Endothelial cell of umbilical vein (primary cell): Measurements from ENCODE around the gene MREG. TPM values are rescaled to one million over a fixed set of nuclear protein-coding genes. Genes with fewer than 3 reads are reported as not detected.

Experiments
- BruUV-seq: library from RNA; stranded (reverse); fragments of 400-500 nt; replicated peaks from 2 replicates; lab custom pipeline; 2021; lab: Mats Ljungman, UMichigan
- CTCF ChIA-PET: fragments of 300-600, 350-600 bp; sonication (Branson Sonifier 250); formaldehyde crosslinking; loops from one replicate; lab custom pipeline; 2021; ENCODE audit warnings: antibody characterized with exemption, inconsistent platforms; lab: Charles Lee
- POLR2A ChIA-PET: fragments of 300-600, 350-600 bp; sonication (Branson Sonifier 250); formaldehyde crosslinking; loops from one replicate; lab custom pipeline; 2021; ENCODE audit warnings: antibody characterized with exemption, inconsistent platforms; lab: Charles Lee
- DNase-seq: peaks from one replicate; pipeline ENCODE4 v3.0.0-alpha.2; 2011; ENCODE audit warnings: low read depth, low spot score
- FAIRE-seq: peaks from 2 replicates; lab custom pipeline; 2011; peaks lifted over from hg19 to GRCh38; lab: Jason Lieb, UNC
- H2AFZ ChIP-seq: 2 replicates; pipeline ENCODE4 v1.6.0; 2012; ENCODE audit warnings: low read depth, low read length, control low read depth, inconsistent platforms
- H3K27ac ChIP-seq: 2 replicates; pipeline ENCODE4 v1.5.1; 2011; ENCODE audit warnings: low read depth, mild to moderate bottlenecking, control low read depth, low read length, moderate library complexity; ENCODE audit not compliant: insufficient read depth
- H3K27me3 ChIP-seq, 2 experiments: 2 replicates each; pipeline versions ENCODE4 v1.6.0 to v1.6.1; 2011; ENCODE audit warnings: low read length in 2 of 2, mixed read lengths in 1 of 2; ENCODE audit not compliant: control insufficient read depth in 2 of 2, insufficient read depth in 2 of 2
- H3K36me3 ChIP-seq, 2 experiments: 2 replicates in 1 of 2; 3 replicates in 1 of 2; pipeline ENCODE4 v1.5.1; 2011; ENCODE audit warnings: low read length in 2 of 2, mild to moderate bottlenecking in 1 of 2, moderate library complexity in 1 of 2; ENCODE audit not compliant: control insufficient read depth in 2 of 2, insufficient read depth in 2 of 2; ENCODE audit errors: extremely low read depth in 1 of 2
- H3K4me1 ChIP-seq: 3 replicates; pipeline ENCODE4 v1.5.1; 2011; ENCODE audit warnings: mild to moderate bottlenecking, low read length; ENCODE audit not compliant: control insufficient read depth, insufficient read depth; ENCODE audit errors: extremely low read depth
- H3K4me2 ChIP-seq: 2 replicates; pipeline ENCODE4 v1.6.1; 2011; ENCODE audit warnings: low read length, control low read depth, mixed read lengths; ENCODE audit not compliant: insufficient read depth
- H3K4me3 ChIP-seq, 3 experiments: fragments of 200-600 bp in 1 of 3; sonication (generic), shearing (Covaris generic) in 1 of 3; replicated peaks in 1 of 3; 2 replicates each; pipeline ENCODE4 v1.5.1; 2011 to 2016; ENCODE audit warnings: control low read depth in 3 of 3, low read length in 3 of 3, mild to moderate bottlenecking in 2 of 3, inconsistent platforms in 1 of 3, low read depth in 1 of 3, moderate library complexity in 1 of 3; ENCODE audit not compliant: insufficient read depth in 1 of 3
- H3K79me2 ChIP-seq: 2 replicates; pipeline ENCODE4 v1.6.0; 2012; ENCODE audit warnings: low read length, inconsistent platforms; ENCODE audit not compliant: control insufficient read depth, insufficient read depth
- H3K9ac ChIP-seq: replicated peaks from 2 replicates; pipeline ENCODE3; 2011; ENCODE audit warnings: low read length, control low read depth; ENCODE audit not compliant: insufficient read depth; ENCODE audit errors: extremely low read depth
- H3K9me1 ChIP-seq: replicated peaks from 3 replicates; pipeline ENCODE4 v1.6.0; 2011; ENCODE audit warnings: mild to moderate bottlenecking, low read length; ENCODE audit not compliant: control insufficient read depth, insufficient read depth; ENCODE audit errors: extremely low read depth
- H3K9me3 ChIP-seq: replicated peaks from 2 replicates; pipeline ENCODE4 v1.5.1; 2012; ENCODE audit warnings: low read length, inconsistent platforms; ENCODE audit not compliant: control insufficient read depth, insufficient read depth
- H4K20me1 ChIP-seq: replicated peaks from 2 replicates; pipeline ENCODE3; 2011; ENCODE audit warnings: mild to moderate bottlenecking, low read length; ENCODE audit not compliant: control insufficient read depth, insufficient read depth; ENCODE audit errors: extremely low read depth
- EZH2 ChIP-seq: IDR thresholded peaks from 2 replicates; pipeline ENCODE4 v1.6.1; 2012; ENCODE audit warnings: borderline replicate concordance, low read depth, mild to moderate bottlenecking, moderate library complexity, low read length, inconsistent platforms; ENCODE audit not compliant: severe bottlenecking
- FOS ChIP-seq: IDR thresholded peaks from 2 replicates; pipeline ENCODE4 v1.6.1; 2011; ENCODE audit warnings: mild to moderate bottlenecking, low read length, moderate library complexity, borderline replicate concordance; ENCODE audit not compliant: insufficient read depth
- GATA2 ChIP-seq: IDR thresholded peaks from 2 replicates; pipeline ENCODE4 v1.7.0; 2011; ENCODE audit warnings: low read depth, mild to moderate bottlenecking, moderate library complexity, mixed read lengths, low read length; ENCODE audit not compliant: insufficient read length, insufficient read depth
- JUN ChIP-seq: IDR thresholded peaks from 2 replicates; pipeline ENCODE4 v1.6.1; 2011; ENCODE audit warnings: borderline replicate concordance, low read depth; ENCODE audit not compliant: insufficient read length, insufficient read depth
- POLR2A ChIP-seq: IDR thresholded peaks from 2 replicates; pipeline ENCODE4 v1.6.1; 2012; ENCODE audit warnings: low read depth, mild to moderate bottlenecking, control low read depth, low read length
- POLR2AphosphoS5 ChIP-seq: IDR thresholded peaks from 2 replicates; pipeline ENCODE4 v1.6.1; 2012; ENCODE audit warnings: low read depth, mild to moderate bottlenecking, control low read depth, low read length, moderate library complexity; ENCODE audit not compliant: insufficient read depth
- dilution Hi-C: fragments of 300-500 bp; cut with MboI; formaldehyde crosslinking; loops from one replicate; pipeline ENCODE4 v1.15.0; 2019; ENCODE audit warnings: low sequenced_read_pairs; ENCODE audit not compliant: extremely low pct_ligation_motif_present
- intact Hi-C: fragments of 100-400 bp; cut with micrococcal nuclease; formaldehyde crosslinking; loops from one replicate; pipeline ENCODE4 v1.10.0; 2022
- polyA plus RNA-seq, 4 experiments: library from polyadenylated mRNA; depleted of rRNA in 3 of 4; stranded (reverse) in 3 of 4; unstranded in 1 of 4; fragments of >200 nt; gene quantifications; 2 replicates each; pipeline versions ENCODE4 v1.2.1 to v1.2.3, GENCODE V29; 2011 to 2012; ENCODE audit warnings: missing spikeins in 1 of 4
- total RNA-seq: library from RNA; stranded (reverse); gene quantifications from 2 replicates; pipeline ENCODE4 v1.2.3, GENCODE V29; 2021
- TF ChIP-seq, protein P1 (sequence below), 2 donors: IDR thresholded peaks; 1 replicate in 1 of 2; 2 replicates in 1 of 2; pipeline ENCODE4 v1.5.1; 2011; ENCODE audit warnings: low read length in 2 of 2, mild to moderate bottlenecking in 2 of 2, moderate library complexity in 2 of 2, control low read depth in 1 of 2, inconsistent platforms in 1 of 2, low read depth in 1 of 2; ENCODE audit not compliant: insufficient read depth in 1 of 2; ENCODE audit errors: extremely low read depth in 1 of 2
- TF ChIP-seq, protein P2 (sequence below): IDR thresholded peaks from 2 replicates; pipeline ENCODE4 v1.6.1; 2011; ENCODE audit not compliant: insufficient read depth, insufficient read length

Gene MREG
- total and polyA plus RNA-seq, 2 donors (not counting 3 experiments of a cell fraction or from before 2014, with no cell fraction given): 0.41 to 3.9 TPM

DNA sequence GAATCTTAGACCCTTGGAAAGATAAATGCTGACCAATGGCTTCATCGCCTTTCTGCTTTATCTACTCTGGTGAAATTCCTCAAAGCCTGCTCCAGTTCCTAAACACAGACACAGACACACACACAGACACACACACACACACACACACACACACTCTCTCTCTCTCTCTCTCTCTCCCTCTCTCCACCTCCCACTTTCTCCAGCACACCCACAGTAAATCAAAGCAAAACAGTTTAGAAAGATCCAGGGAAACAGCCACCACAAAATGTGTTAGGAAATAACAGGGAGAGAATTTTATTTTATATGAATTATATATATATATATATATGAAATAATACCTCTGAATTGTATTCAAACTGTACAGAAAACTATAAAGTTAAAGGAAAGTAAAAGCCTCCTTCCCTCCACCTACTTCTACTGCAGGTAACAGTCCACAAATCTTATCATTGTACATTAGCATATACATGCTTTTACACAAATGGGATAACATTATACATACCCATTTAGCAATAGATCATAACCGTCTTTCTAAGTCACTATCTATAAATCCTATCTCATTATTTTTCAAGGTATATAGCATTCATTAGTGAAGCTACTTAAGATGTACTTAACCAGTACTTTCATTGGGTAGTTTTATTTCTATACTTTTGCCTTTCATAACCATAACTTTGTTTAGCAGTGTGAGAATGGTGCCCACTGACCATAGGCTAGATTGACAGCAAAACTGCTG, 38.5 kb downstream of the MREG start:
- DNase-seq (no peak), FAIRE-seq (no peak)
- no peak overlapping the region for H3K9ac ChIP-seq
- BruUV-seq: no TSS peak
- H3K9me3 ChIP-seq: no peaks in the 10 kb centered on the region
- dilution Hi-C loops: no loop called here
- no peaks in the 10 kb centered on the region for H3K36me3 ChIP-seq
- ChIA-PET POLR2A (no interaction called here), CTCF (interaction anchor here (0.9 to 1.2 kb wide), 3 partner anchors 11 to 48 kb away, joined by 3 to 4 read pairs (median 4); no protein-coding TSS in a partner anchor)
- TF ChIP-seq POLR2A (no peak), JUN (no peak), POLR2AphosphoS5 (no peak), GATA2 (no peak), EZH2 (no peak), FOS (no peak)
- TF ChIP-seq, protein P1, sequence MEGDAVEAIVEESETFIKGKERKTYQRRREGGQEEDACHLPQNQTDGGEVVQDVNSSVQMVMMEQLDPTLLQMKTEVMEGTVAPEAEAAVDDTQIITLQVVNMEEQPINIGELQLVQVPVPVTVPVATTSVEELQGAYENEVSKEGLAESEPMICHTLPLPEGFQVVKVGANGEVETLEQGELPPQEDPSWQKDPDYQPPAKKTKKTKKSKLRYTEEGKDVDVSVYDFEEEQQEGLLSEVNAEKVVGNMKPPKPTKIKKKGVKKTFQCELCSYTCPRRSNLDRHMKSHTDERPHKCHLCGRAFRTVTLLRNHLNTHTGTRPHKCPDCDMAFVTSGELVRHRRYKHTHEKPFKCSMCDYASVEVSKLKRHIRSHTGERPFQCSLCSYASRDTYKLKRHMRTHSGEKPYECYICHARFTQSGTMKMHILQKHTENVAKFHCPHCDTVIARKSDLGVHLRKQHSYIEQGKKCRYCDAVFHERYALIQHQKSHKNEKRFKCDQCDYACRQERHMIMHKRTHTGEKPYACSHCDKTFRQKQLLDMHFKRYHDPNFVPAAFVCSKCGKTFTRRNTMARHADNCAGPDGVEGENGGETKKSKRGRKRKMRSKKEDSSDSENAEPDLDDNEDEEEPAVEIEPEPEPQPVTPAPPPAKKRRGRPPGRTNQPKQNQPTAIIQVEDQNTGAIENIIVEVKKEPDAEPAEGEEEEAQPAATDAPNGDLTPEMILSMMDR (IDR thresholded peaks at IDR 0.05; ENCODE audit: extremely low read depth in 1 of 2, insufficient read depth in 1 of 2, low read depth in 1 of 2, low read length in 2 of 2): no peak
- TF ChIP-seq, protein P2, sequence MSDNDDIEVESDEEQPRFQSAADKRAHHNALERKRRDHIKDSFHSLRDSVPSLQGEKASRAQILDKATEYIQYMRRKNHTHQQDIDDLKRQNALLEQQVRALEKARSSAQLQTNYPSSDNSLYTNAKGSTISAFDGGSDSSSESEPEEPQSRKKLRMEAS: no peak
- no peak overlapping the region for H2AFZ ChIP-seq
- no peak overlapping the region for H3K4me2 ChIP-seq
- H3K79me2 ChIP-seq: no peaks in the 10 kb centered on the region
- H3K4me1 ChIP-seq: no peaks in the 10 kb centered on the region
- intact Hi-C loops: no loop called here
- no peak overlapping the region for H3K4me3 ChIP-seq
- no peaks in the 10 kb centered on the region for H3K9me1 ChIP-seq
- peaks cover 0 to 2% of the 10 kb centered on the region in 2 experiments for H3K27me3 ChIP-seq
- H3K27ac ChIP-seq: no peak overlapping the region
- no peaks in the 10 kb centered on the region for H4K20me1 ChIP-seq
